ENCODE measurements around the gene POU5F1.
A peak's percentile ranks its signal among the peaks of the same experiment; 100 is the strongest.
"Not testable (repeated sequence)": the region's sequence is repeated elsewhere in the genome, so short reads cannot be mapped to it uniquely, and the experiment has no call there.

Gene POU5F1

GRCh38 chr6:31183287-31183686 is 12.8 kb upstream of the POU5F1 start:
- DNase-seq; POLR2A ChIA-PET; H3K36me3 ChIP-seq (ENCODE audit: control insufficient read depth in 4 of 4, insufficient read depth in 4 of 4, low read length in 3 of 4); H3K27me3 ChIP-seq (replicated peaks in 2 of 5; ENCODE audit: control insufficient read depth in 4 of 5, insufficient read depth in 5 of 5, low read length in 4 of 5); H3K4me1 ChIP-seq (ENCODE audit: control extremely low read depth in 1 of 4, control insufficient read depth in 4 of 4, insufficient read depth in 4 of 4, low read length in 3 of 4); H3K27ac ChIP-seq (ENCODE audit: insufficient read depth in 1 of 2, low read depth in 1 of 2, low read length in 2 of 2, poor library complexity in 1 of 2, severe bottlenecking in 2 of 2); H3K4me3 ChIP-seq (ENCODE audit: control insufficient read depth in 1 of 7, extremely low read depth in 1 of 7, insufficient read depth in 4 of 7, low read depth in 2 of 7, low read length in 6 of 7); H3K9me3 ChIP-seq (ENCODE audit: control extremely low read depth in 1 of 5, control insufficient read depth in 4 of 5, insufficient read depth in 2 of 5, low read depth in 1 of 5, low read length in 4 of 5): not testable (repeated sequence)
- CTCF ChIA-PET, result interaction anchor here (0.9 to 1.0 kb wide), 2 partner anchors 18 to 31 kb away, joined by 3 to 4 read pairs; no protein-coding TSS in a partner anchor
- 100% methylated on average over 1 of the region's 2 CpGs for WGBS (ENCODE audit: insufficient coverage)

DNA sequence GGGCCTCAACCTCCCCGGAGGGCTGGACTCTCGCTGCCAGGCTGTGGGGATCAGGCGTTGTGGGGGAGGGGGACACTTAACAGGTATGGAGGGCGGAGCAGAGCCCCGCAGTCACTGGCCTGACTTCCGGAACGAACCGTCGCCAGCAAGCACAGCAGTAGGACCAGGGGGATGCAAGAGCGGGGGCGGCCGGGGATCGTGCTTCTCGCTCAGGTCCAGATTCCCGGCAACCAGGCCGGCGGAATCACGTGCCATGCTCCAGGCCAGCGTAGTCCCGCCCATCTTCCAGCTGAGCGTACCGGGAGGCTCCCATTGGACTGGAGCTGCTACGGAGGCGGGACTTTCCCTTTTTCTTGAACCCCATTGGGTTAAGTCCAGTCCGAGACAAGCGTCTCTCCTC is 10.0 kb upstream of the POU5F1 start:
- CTCF ChIA-PET, result interaction anchor here (0.9 to 1.5 kb wide), 2 partner anchors 16 to 42 kb away, joined by 3 read pairs; no protein-coding TSS in a partner anchor
- 68% methylated on average over 20 of the region's 26 CpGs for WGBS (ENCODE audit: insufficient coverage)
- peaks cover 0 to 9% (median 1%) of the 10 kb centered on the region in 4 experiments for H3K4me1 ChIP-seq (ENCODE audit: control extremely low read depth in 1 of 4, control insufficient read depth in 4 of 4, insufficient read depth in 4 of 4, low read length in 3 of 4)
- peak overlapping the region; percentile 13 to 73 (median 44) for H3K4me3 ChIP-seq (ENCODE audit: control insufficient read depth in 1 of 7, extremely low read depth in 1 of 7, insufficient read depth in 4 of 7, low read depth in 2 of 7, low read length in 6 of 7)
- H3K9me3 ChIP-seq (ENCODE audit: control extremely low read depth in 1 of 5, control insufficient read depth in 4 of 5, insufficient read depth in 2 of 5, low read depth in 1 of 5, low read length in 4 of 5), result no peaks in the 10 kb centered on the region
- DNase-seq, result peak; percentile 81 to 84 (median 82)
- H3K36me3 ChIP-seq (ENCODE audit: control insufficient read depth in 4 of 4, insufficient read depth in 4 of 4, low read length in 3 of 4), result no peaks in the 10 kb centered on the region
- H3K27me3 ChIP-seq (replicated peaks in 2 of 5; ENCODE audit: control insufficient read depth in 4 of 5, insufficient read depth in 5 of 5, low read length in 4 of 5), result no peaks in the 10 kb centered on the region
- H3K27ac ChIP-seq (ENCODE audit: insufficient read depth in 1 of 2, low read depth in 1 of 2, low read length in 2 of 2, poor library complexity in 1 of 2, severe bottlenecking in 2 of 2), result no peak overlapping the region
- POLR2A ChIA-PET, result no interaction called here

DNA sequence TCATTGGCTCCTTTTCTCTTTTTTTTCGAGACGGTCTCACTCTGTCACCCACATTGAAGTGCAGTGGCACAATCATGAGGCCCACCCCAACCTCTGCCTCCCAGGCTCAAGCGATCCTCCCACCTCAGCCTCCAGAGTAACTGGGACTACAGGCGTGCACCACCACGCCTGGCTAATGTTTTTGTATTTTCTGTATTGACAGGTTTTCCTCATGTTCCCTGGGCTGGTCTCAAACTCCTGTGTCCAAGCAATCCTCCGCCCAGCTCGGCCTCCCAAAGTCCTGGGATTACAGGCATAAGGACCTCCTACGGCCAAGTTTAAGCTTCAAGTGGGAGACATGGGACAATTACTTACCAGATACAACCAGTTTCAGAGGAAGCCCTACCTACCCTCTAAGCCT is 9.4 kb upstream of the POU5F1 start:
- no peak for DNase-seq
- CTCF ChIA-PET, result interaction anchor here (1.5 kb wide), 1 partner anchor 17 kb away, joined by 3 read pairs; no protein-coding TSS in a partner anchor
- H3K4me1 ChIP-seq (ENCODE audit: control extremely low read depth in 1 of 4, control insufficient read depth in 4 of 4, insufficient read depth in 4 of 4, low read length in 3 of 4), result peaks cover 0 to 10% (median 1%) of the 10 kb centered on the region in 4 experiments
- peak overlapping the region in 4 of 7 experiments; percentile 13 to 73 (median 57) for H3K4me3 ChIP-seq (ENCODE audit: control insufficient read depth in 1 of 7, extremely low read depth in 1 of 7, insufficient read depth in 4 of 7, low read depth in 2 of 7, low read length in 6 of 7)
- 94% methylated on average over 7 of the region's 8 CpGs for WGBS (ENCODE audit: insufficient coverage)
- H3K36me3 ChIP-seq (ENCODE audit: control insufficient read depth in 4 of 4, insufficient read depth in 4 of 4, low read length in 3 of 4), result peaks cover 0 to 2% (median 0%) of the 10 kb centered on the region in 4 experiments
- H3K27ac ChIP-seq (ENCODE audit: insufficient read depth in 1 of 2, low read depth in 1 of 2, low read length in 2 of 2, poor library complexity in 1 of 2, severe bottlenecking in 2 of 2), result no peak overlapping the region
- no peaks in the 10 kb centered on the region for H3K27me3 ChIP-seq (replicated peaks in 2 of 5; ENCODE audit: control insufficient read depth in 4 of 5, insufficient read depth in 5 of 5, low read length in 4 of 5)
- POLR2A ChIA-PET, result interaction anchor here (0.6 kb wide), 1 partner anchor 13 kb away, joined by 4 read pairs; no protein-coding TSS in a partner anchor
- no peaks in the 10 kb centered on the region for H3K9me3 ChIP-seq (ENCODE audit: control extremely low read depth in 1 of 5, control insufficient read depth in 4 of 5, insufficient read depth in 2 of 5, low read depth in 1 of 5, low read length in 4 of 5)

DNA sequence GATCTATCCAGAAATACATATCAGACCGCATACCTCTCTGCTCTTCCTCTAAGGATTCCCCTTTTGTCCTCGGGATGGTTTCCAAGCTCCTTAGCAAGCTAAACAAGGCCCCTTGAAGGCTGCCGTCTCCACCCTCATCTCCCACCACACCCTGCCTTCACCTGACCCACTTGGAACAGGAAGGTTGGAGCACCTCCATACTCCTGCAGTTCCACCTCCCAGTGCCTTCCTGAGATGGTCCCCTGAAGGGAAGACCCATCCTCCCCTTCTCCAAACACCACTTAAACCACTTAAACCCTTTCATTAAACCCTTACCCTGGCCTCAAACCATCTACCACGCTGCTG is 8.5 kb upstream of the POU5F1 start:
- Histone ChIP-seq H3K27me3 (replicated peaks in 2 of 5; ENCODE audit: control insufficient read depth in 4 of 5, insufficient read depth in 5 of 5, low read length in 4 of 5) (no peaks in the 10 kb centered on the region), H3K27ac (ENCODE audit: insufficient read depth in 1 of 2, low read depth in 1 of 2, low read length in 2 of 2, poor library complexity in 1 of 2, severe bottlenecking in 2 of 2) (no peak overlapping the region), H3K9me3 (ENCODE audit: control extremely low read depth in 1 of 5, control insufficient read depth in 4 of 5, insufficient read depth in 2 of 5, low read depth in 1 of 5, low read length in 4 of 5) (no peaks in the 10 kb centered on the region), H3K36me3 (ENCODE audit: control insufficient read depth in 4 of 4, insufficient read depth in 4 of 4, low read length in 3 of 4) (peaks cover 0 to 2% (median 0%) of the 10 kb centered on the region in 4 experiments), H3K4me1 (ENCODE audit: control extremely low read depth in 1 of 4, control insufficient read depth in 4 of 4, insufficient read depth in 4 of 4, low read length in 3 of 4) (peaks cover 0 to 10% (median 1%) of the 10 kb centered on the region in 4 experiments), H3K4me3 (ENCODE audit: control insufficient read depth in 1 of 7, extremely low read depth in 1 of 7, insufficient read depth in 4 of 7, low read depth in 2 of 7, low read length in 6 of 7) (no peak overlapping the region)
- CTCF ChIA-PET, result interaction anchor here (0.7 kb wide), 1 partner anchor 13 kb away, joined by 3 read pairs; no protein-coding TSS in a partner anchor
- no peak for DNase-seq
- POLR2A ChIA-PET, result no interaction called here
- 94% methylated on average over 3 of the region's 4 CpGs for WGBS (ENCODE audit: insufficient coverage)

GRCh38 chr6:31178143-31179041 is 7.9 kb upstream of the POU5F1 start:
- ChIA-PET CTCF (interaction anchor here (0.7 kb wide), 1 partner anchor 13 kb away, joined by 3 read pairs; no protein-coding TSS in a partner anchor), POLR2A (no interaction called here)
- WGBS (ENCODE audit: insufficient coverage), result 94% methylated on average over 5 of the region's 8 CpGs
- peaks cover 0 to 2% (median 0%) of the 10 kb centered on the region in 4 experiments for H3K36me3 ChIP-seq (ENCODE audit: control insufficient read depth in 4 of 4, insufficient read depth in 4 of 4, low read length in 3 of 4)
- H3K4me3 ChIP-seq (ENCODE audit: control insufficient read depth in 1 of 7, extremely low read depth in 1 of 7, insufficient read depth in 4 of 7, low read depth in 2 of 7, low read length in 6 of 7), result no peak overlapping the region
- DNase-seq, result no peak
- peaks cover 0 to 10% (median 1%) of the 10 kb centered on the region in 4 experiments for H3K4me1 ChIP-seq (ENCODE audit: control extremely low read depth in 1 of 4, control insufficient read depth in 4 of 4, insufficient read depth in 4 of 4, low read length in 3 of 4)
- no peak overlapping the region for H3K27ac ChIP-seq (ENCODE audit: insufficient read depth in 1 of 2, low read depth in 1 of 2, low read length in 2 of 2, poor library complexity in 1 of 2, severe bottlenecking in 2 of 2)
- H3K27me3 ChIP-seq (replicated peaks in 2 of 5; ENCODE audit: control insufficient read depth in 4 of 5, insufficient read depth in 5 of 5, low read length in 4 of 5), result no peaks in the 10 kb centered on the region
- H3K9me3 ChIP-seq (ENCODE audit: control extremely low read depth in 1 of 5, control insufficient read depth in 4 of 5, insufficient read depth in 2 of 5, low read depth in 1 of 5, low read length in 4 of 5), result no peaks in the 10 kb centered on the region

- Histone ChIP-seq H3K9me3 (ENCODE audit: control extremely low read depth in 1 of 5, control insufficient read depth in 4 of 5, insufficient read depth in 2 of 5, low read depth in 1 of 5, low read length in 4 of 5) (no peaks in the 10 kb centered on the region), H3K27ac (ENCODE audit: insufficient read depth in 1 of 2, low read depth in 1 of 2, low read length in 2 of 2, poor library complexity in 1 of 2, severe bottlenecking in 2 of 2) (no peak overlapping the region), H3K4me3 (ENCODE audit: control insufficient read depth in 1 of 7, extremely low read depth in 1 of 7, insufficient read depth in 4 of 7, low read depth in 2 of 7, low read length in 6 of 7) (no peak overlapping the region), H3K27me3 (replicated peaks in 2 of 5; ENCODE audit: control insufficient read depth in 4 of 5, insufficient read depth in 5 of 5, low read length in 4 of 5) (no peaks in the 10 kb centered on the region), H3K4me1 (ENCODE audit: control extremely low read depth in 1 of 4, control insufficient read depth in 4 of 4, insufficient read depth in 4 of 4, low read length in 3 of 4) (peaks cover 0 to 10% (median 3%) of the 10 kb centered on the region in 4 experiments), H3K36me3 (ENCODE audit: control insufficient read depth in 4 of 4, insufficient read depth in 4 of 4, low read length in 3 of 4) (peaks cover 0 to 2% (median 0%) of the 10 kb centered on the region in 4 experiments)
- no peak for DNase-seq
- POLR2A ChIA-PET, result no interaction called here
- CTCF ChIA-PET, result interaction anchor here (1.1 to 2.0 kb wide), 3 partner anchors 17 to 199 kb away, joined by 3 to 6 read pairs (median 4); partner anchors contain the start of genes PSORS1C2 and TCF19
- WGBS (ENCODE audit: insufficient coverage), result 76% methylated on average over 2 of the region's 3 CpGs
These were observed 5.5 kb upstream of the POU5F1 start for GRCh38 chr6:31175971-31176370.

DNA sequence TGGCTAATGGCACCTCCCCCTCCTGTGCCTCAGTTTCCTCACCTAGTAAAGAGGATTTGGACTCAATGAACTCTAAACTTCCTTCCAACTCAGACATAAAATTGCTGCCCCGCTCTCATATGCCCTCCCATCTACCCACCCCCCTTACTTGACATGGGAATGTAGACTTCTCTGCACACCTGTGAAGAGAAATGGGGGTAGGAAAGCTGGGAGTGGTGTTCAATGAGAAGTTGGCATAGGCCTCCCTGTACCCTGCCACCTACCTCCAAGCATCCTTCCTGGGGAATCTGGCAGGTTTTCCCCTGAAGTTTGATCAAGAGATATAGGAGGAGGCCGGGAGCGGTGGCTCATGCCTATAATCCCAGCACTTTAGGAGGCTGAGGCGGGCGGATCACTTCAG is 3.9 kb upstream of the POU5F1 start:
- 88% methylated on average over 3 of the region's 5 CpGs for WGBS (ENCODE audit: insufficient coverage)
- H3K4me3 ChIP-seq (ENCODE audit: control insufficient read depth in 1 of 7, extremely low read depth in 1 of 7, insufficient read depth in 4 of 7, low read depth in 2 of 7, low read length in 6 of 7), result no peak overlapping the region
- no peaks in the 10 kb centered on the region for H3K27me3 ChIP-seq (replicated peaks in 2 of 5; ENCODE audit: control insufficient read depth in 4 of 5, insufficient read depth in 5 of 5, low read length in 4 of 5)
- ChIA-PET POLR2A (no interaction called here), CTCF (interaction anchor here (2.0 kb wide), 1 partner anchor 36 kb away, joined by 6 read pairs; the partner anchor contains the start of gene PSORS1C2)
- no peak for DNase-seq
- no peak overlapping the region for H3K27ac ChIP-seq (ENCODE audit: insufficient read depth in 1 of 2, low read depth in 1 of 2, low read length in 2 of 2, poor library complexity in 1 of 2, severe bottlenecking in 2 of 2)
- peaks cover 0 to 2% (median 0%) of the 10 kb centered on the region in 4 experiments for H3K36me3 ChIP-seq (ENCODE audit: control insufficient read depth in 4 of 4, insufficient read depth in 4 of 4, low read length in 3 of 4)
- H3K9me3 ChIP-seq (ENCODE audit: control extremely low read depth in 1 of 5, control insufficient read depth in 4 of 5, insufficient read depth in 2 of 5, low read depth in 1 of 5, low read length in 4 of 5), result no peaks in the 10 kb centered on the region
- H3K4me1 ChIP-seq (ENCODE audit: control extremely low read depth in 1 of 4, control insufficient read depth in 4 of 4, insufficient read depth in 4 of 4, low read length in 3 of 4), result peaks cover 0 to 10% (median 2%) of the 10 kb centered on the region in 4 experiments
